ENCODE data around the gene LONRF2. TPM values are rescaled to one million over a fixed set of nuclear protein-coding genes. Genes with fewer than 3 reads are reported as not detected.

Gene LONRF2
- total RNA-seq, 1 experiment from 2014 or later, result 1.6 TPM

DNA sequence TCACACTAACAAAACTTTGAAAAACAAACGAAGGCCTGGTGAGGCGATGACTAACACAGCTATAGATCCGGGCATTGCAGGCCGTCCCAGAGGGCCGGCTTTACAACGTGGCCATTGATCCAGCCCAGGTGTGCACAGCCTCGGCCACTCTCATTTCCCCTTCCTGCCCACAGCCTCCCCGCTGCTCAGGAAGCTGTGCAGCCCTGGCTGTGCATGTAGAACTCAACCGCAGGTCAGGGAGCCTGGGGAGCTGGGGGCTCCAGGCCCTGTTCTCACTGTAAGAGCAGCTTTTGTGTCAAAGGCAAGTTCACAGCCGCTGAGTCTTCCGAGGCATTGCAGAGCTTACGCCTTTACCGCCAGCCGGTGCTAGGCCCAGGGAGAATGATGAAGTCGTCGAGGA lies 87.2 kb downstream of the LONRF2 start:
- no TSS peak for BruUV-seq (replicated peaks)
- intact Hi-C loops (cut with micrococcal nuclease), result no loop called here
- no peaks in the 10 kb centered on the region for H3K79me2 ChIP-seq (ENCODE audit: insufficient read depth, low read length)
- DNase-seq (ENCODE audit: low read depth, low spot score) (no peak), ATAC-seq (no peak)
- no peak overlapping the region for H3K4me3 ChIP-seq (replicated peaks in 1 of 2; ENCODE audit: low read depth in 1 of 2, low read length in 2 of 2)
- H3K9me3 ChIP-seq (ENCODE audit: control insufficient read depth in 1 of 2, insufficient read depth in 1 of 2, low read depth in 1 of 2, low read length in 2 of 2), result no peaks in the 10 kb centered on the region
- H3K9me2 ChIP-seq (ENCODE audit: insufficient read depth), result no peaks in the 10 kb centered on the region
- no peak overlapping the region for H2AFZ ChIP-seq (ENCODE audit: low read depth, low read length, poor library complexity, severe bottlenecking)
- no peak overlapping the region for H3K4me2 ChIP-seq (ENCODE audit: low read length)
- H3K27me3 ChIP-seq (ENCODE audit: insufficient read depth, low read length), result no peaks in the 10 kb centered on the region
- no peaks in the 10 kb centered on the region for H3K36me3 ChIP-seq (ENCODE audit: control insufficient read depth in 1 of 2, insufficient read depth in 2 of 2, low read length in 2 of 2)
- POLR2A ChIA-PET, result no interaction called here
- H3K27ac ChIP-seq (ENCODE audit: low read depth, low read length), result no peak overlapping the region
- H4K20me1 ChIP-seq (ENCODE audit: insufficient read depth), result no peaks in the 10 kb centered on the region
- no peak overlapping the region for H3K9ac ChIP-seq (ENCODE audit: low read length)
- H3K4me1 ChIP-seq (ENCODE audit: control insufficient read depth in 1 of 2, insufficient read depth in 2 of 2, low read length in 2 of 2), result no peaks in the 10 kb centered on the region
- TF ChIP-seq, protein P1, sequence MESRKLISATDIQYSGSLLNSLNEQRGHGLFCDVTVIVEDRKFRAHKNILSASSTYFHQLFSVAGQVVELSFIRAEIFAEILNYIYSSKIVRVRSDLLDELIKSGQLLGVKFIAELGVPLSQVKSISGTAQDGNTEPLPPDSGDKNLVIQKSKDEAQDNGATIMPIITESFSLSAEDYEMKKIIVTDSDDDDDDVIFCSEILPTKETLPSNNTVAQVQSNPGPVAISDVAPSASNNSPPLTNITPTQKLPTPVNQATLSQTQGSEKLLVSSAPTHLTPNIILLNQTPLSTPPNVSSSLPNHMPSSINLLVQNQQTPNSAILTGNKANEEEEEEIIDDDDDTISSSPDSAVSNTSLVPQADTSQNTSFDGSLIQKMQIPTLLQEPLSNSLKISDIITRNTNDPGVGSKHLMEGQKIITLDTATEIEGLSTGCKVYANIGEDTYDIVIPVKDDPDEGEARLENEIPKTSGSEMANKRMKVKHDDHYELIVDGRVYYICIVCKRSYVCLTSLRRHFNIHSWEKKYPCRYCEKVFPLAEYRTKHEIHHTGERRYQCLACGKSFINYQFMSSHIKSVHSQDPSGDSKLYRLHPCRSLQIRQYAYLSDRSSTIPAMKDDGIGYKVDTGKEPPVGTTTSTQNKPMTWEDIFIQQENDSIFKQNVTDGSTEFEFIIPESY (IDR thresholded peaks at IDR 0.05; ENCODE audit: extremely low read depth, insufficient replicate concordance, low read length), result no peak
- TF ChIP-seq, protein P2, sequence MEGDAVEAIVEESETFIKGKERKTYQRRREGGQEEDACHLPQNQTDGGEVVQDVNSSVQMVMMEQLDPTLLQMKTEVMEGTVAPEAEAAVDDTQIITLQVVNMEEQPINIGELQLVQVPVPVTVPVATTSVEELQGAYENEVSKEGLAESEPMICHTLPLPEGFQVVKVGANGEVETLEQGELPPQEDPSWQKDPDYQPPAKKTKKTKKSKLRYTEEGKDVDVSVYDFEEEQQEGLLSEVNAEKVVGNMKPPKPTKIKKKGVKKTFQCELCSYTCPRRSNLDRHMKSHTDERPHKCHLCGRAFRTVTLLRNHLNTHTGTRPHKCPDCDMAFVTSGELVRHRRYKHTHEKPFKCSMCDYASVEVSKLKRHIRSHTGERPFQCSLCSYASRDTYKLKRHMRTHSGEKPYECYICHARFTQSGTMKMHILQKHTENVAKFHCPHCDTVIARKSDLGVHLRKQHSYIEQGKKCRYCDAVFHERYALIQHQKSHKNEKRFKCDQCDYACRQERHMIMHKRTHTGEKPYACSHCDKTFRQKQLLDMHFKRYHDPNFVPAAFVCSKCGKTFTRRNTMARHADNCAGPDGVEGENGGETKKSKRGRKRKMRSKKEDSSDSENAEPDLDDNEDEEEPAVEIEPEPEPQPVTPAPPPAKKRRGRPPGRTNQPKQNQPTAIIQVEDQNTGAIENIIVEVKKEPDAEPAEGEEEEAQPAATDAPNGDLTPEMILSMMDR (IDR thresholded peaks at IDR 0.05 in 2 of 3, conservative IDR thresholded peaks at IDR 0.05 in 1 of 3; ENCODE audit: borderline replicate concordance in 1 of 3, insufficient read depth in 1 of 3, low read depth in 2 of 3, low read length in 2 of 3), result no peak
- TF ChIP-seq FOSL1 (IDR thresholded peaks at IDR 0.05; ENCODE audit: low read depth) (no peak), CEBPB (IDR thresholded peaks at IDR 0.05; ENCODE audit: low read depth) (no peak), SIN3A (IDR thresholded peaks at IDR 0.05; ENCODE audit: low read depth) (no peak), EZH2 (IDR thresholded peaks at IDR 0.05) (no peak), SRF (IDR thresholded peaks at IDR 0.05; ENCODE audit: low read depth) (no peak), ZFX (IDR thresholded peaks at IDR 0.05) (no peak), EZH2phosphoT487 (IDR thresholded peaks at IDR 0.05; ENCODE audit: borderline replicate concordance) (no peak)
- TF ChIP-seq, protein P3, sequence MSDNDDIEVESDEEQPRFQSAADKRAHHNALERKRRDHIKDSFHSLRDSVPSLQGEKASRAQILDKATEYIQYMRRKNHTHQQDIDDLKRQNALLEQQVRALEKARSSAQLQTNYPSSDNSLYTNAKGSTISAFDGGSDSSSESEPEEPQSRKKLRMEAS (IDR thresholded peaks at IDR 0.05), result no peak
- TF ChIP-seq, protein P4, sequence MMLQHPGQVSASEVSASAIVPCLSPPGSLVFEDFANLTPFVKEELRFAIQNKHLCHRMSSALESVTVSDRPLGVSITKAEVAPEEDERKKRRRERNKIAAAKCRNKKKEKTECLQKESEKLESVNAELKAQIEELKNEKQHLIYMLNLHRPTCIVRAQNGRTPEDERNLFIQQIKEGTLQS (IDR thresholded peaks at IDR 0.05), result no peak
- TF ChIP-seq, protein P5, sequence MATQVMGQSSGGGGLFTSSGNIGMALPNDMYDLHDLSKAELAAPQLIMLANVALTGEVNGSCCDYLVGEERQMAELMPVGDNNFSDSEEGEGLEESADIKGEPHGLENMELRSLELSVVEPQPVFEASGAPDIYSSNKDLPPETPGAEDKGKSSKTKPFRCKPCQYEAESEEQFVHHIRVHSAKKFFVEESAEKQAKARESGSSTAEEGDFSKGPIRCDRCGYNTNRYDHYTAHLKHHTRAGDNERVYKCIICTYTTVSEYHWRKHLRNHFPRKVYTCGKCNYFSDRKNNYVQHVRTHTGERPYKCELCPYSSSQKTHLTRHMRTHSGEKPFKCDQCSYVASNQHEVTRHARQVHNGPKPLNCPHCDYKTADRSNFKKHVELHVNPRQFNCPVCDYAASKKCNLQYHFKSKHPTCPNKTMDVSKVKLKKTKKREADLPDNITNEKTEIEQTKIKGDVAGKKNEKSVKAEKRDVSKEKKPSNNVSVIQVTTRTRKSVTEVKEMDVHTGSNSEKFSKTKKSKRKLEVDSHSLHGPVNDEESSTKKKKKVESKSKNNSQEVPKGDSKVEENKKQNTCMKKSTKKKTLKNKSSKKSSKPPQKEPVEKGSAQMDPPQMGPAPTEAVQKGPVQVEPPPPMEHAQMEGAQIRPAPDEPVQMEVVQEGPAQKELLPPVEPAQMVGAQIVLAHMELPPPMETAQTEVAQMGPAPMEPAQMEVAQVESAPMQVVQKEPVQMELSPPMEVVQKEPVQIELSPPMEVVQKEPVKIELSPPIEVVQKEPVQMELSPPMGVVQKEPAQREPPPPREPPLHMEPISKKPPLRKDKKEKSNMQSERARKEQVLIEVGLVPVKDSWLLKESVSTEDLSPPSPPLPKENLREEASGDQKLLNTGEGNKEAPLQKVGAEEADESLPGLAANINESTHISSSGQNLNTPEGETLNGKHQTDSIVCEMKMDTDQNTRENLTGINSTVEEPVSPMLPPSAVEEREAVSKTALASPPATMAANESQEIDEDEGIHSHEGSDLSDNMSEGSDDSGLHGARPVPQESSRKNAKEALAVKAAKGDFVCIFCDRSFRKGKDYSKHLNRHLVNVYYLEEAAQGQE (IDR thresholded peaks at IDR 0.05; ENCODE audit: low read depth), result no peak
- CTCF ChIA-PET, result no interaction called here
- RAD21 ChIA-PET (ENCODE audit: low non-redundant PET in 1 of 2, low total read pairs in 2 of 2, uncharacterized antibody in 2 of 2, unreplicated experiment in 2 of 2), result no interaction called here

All from HCT116 (cell line).